WTC11 (cell line): ENCODE measurements around the gene UBE2V1. TPM values are rescaled to one million over a fixed set of nuclear protein-coding genes. Genes with fewer than 3 reads are reported as not detected.

Experiments used
- ATAC-seq: fragments of 200-7000 bp; cut with Tn5 transposase; 2 replicates; pipeline ENCODE4 v1.10.0; 2021; ENCODE audit warnings: mild to moderate bottlenecking, moderate library complexity
- CTCF ChIA-PET: fragments of 300-600 bp; sonication (Branson Sonifier 250); formaldehyde crosslinking; loops from one replicate; lab custom pipeline; 2021; ENCODE audit warnings: antibody characterized with exemption; lab: Charles Lee
- POLR2A ChIA-PET: fragments of 350-600 bp; sonication (Branson Sonifier 250); formaldehyde crosslinking; loops from one replicate; lab custom pipeline; 2021; ENCODE audit warnings: antibody characterized with exemption; lab: Charles Lee
- DNase-seq: peaks from one replicate; pipeline ENCODE4 v3.0.0; 2021; ENCODE audit warnings: low spot score
- H3K27ac Mint-ChIP-seq: 2 replicates; pipeline ENCODE4 v1.8.0; 2021; ENCODE audit warnings: mixed read lengths
- H3K27me3 Mint-ChIP-seq: 2 replicates; pipeline ENCODE4 v1.8.0; 2021; ENCODE audit warnings: low read depth, mild to moderate bottlenecking, moderate library complexity, mixed read lengths
- H3K36me3 Mint-ChIP-seq: 2 replicates; pipeline ENCODE4 v1.8.0; 2021; ENCODE audit warnings: mixed read lengths
- H3K4me1 Mint-ChIP-seq: 2 replicates; pipeline ENCODE4 v1.8.0; 2022; ENCODE audit warnings: mixed read lengths
- H3K4me3 Mint-ChIP-seq: 2 replicates; pipeline ENCODE4 v1.8.0; 2021; ENCODE audit warnings: mild to moderate bottlenecking, moderate library complexity, mixed read lengths
- H3K9me3 Mint-ChIP-seq: 2 replicates; pipeline ENCODE4 v1.8.0; 2021; ENCODE audit warnings: mixed read lengths
- AR ChIP-seq: fragments of 250-450 bp; sonication (Bioruptor Pico); IDR thresholded peaks from 2 replicates; pipeline ENCODE4 v1.9.0; 2021; ENCODE audit warnings: mild to moderate bottlenecking
- ATF6 ChIP-seq: sonication (generic); formaldehyde crosslinking; IDR thresholded peaks from 2 replicates; pipeline ENCODE4 v1.8.1; 2023; ENCODE audit warnings: mild to moderate bottlenecking, missing genetic modification reagents
- ESRRA ChIP-seq: sonication (generic); formaldehyde crosslinking; IDR thresholded peaks from 2 replicates; pipeline ENCODE4 v1.8.1; 2022; ENCODE audit warnings: mild to moderate bottlenecking, missing genetic modification reagents, borderline replicate concordance
- GABPB1 ChIP-seq: sonication (generic); formaldehyde crosslinking; IDR thresholded peaks from 2 replicates; pipeline ENCODE4 v1.8.1; 2023; ENCODE audit warnings: mild to moderate bottlenecking, missing genetic modification reagents
- HMGA2 ChIP-seq: fragments of 250-450 bp; sonication (Bioruptor Pico); IDR thresholded peaks from 2 replicates; pipeline ENCODE4 v1.4.0; 2021; ENCODE audit warnings: mild to moderate bottlenecking, moderate library complexity
- IRF2 ChIP-seq: sonication (generic); formaldehyde crosslinking; IDR thresholded peaks from 2 replicates; pipeline ENCODE4 v1.8.0; 2022; ENCODE audit warnings: low read depth, missing genetic modification reagents, borderline replicate concordance
- NFYB ChIP-seq: sonication (generic); formaldehyde crosslinking; conservative IDR thresholded peaks from 2 replicates; pipeline ENCODE4 v1.8.0; 2022; ENCODE audit warnings: low read depth, missing genetic modification reagents
- NR3C1 ChIP-seq: sonication (generic); formaldehyde crosslinking; conservative IDR thresholded peaks from 2 replicates; pipeline ENCODE4 v1.8.1; 2023; ENCODE audit warnings: low read depth, mild to moderate bottlenecking, missing genetic modification reagents
- STAT6 ChIP-seq: sonication (generic); formaldehyde crosslinking; conservative IDR thresholded peaks from 2 replicates; pipeline ENCODE4 v1.8.1; 2023; ENCODE audit warnings: mild to moderate bottlenecking, low read depth, missing genetic modification reagents, moderate library complexity
- USF1 ChIP-seq: sonication (generic); formaldehyde crosslinking; IDR thresholded peaks from 2 replicates; pipeline ENCODE4 v1.8.0; 2022; ENCODE audit warnings: mild to moderate bottlenecking, missing genetic modification reagents
- USF2 ChIP-seq: sonication (generic); formaldehyde crosslinking; IDR thresholded peaks from 2 replicates; pipeline ENCODE4 v1.8.1; 2023; ENCODE audit warnings: mild to moderate bottlenecking, missing genetic modification reagents, moderate library complexity
- ZBTB21 ChIP-seq: sonication (generic); formaldehyde crosslinking; IDR thresholded peaks from 2 replicates; pipeline ENCODE4 v1.8.1; 2023; ENCODE audit warnings: mild to moderate bottlenecking, missing genetic modification reagents, borderline replicate concordance
- ZNF317 ChIP-seq: sonication (generic); formaldehyde crosslinking; IDR thresholded peaks from 2 replicates; pipeline ENCODE4 v1.8.1; 2023; ENCODE audit warnings: low read depth, mild to moderate bottlenecking, moderate library complexity, missing genetic modification reagents, borderline replicate concordance
- ZNF396 ChIP-seq: fragments of 250-450 bp; sonication (Bioruptor Pico); IDR thresholded peaks from 2 replicates; pipeline ENCODE4 v1.8.0; 2021; ENCODE audit warnings: mild to moderate bottlenecking, moderate library complexity, borderline replicate concordance
- ZNF423 ChIP-seq: fragments of 250-450 bp; sonication (Bioruptor Pico); IDR thresholded peaks from 2 replicates; pipeline ENCODE4 v2.1.2; 2022; ENCODE audit warnings: mild to moderate bottlenecking, moderate library complexity
- total RNA-seq: library from RNA; stranded (reverse); gene quantifications from 3 replicates; pipeline ENCODE4 v1.2.3, GENCODE V29; 2021
- TF ChIP-seq, protein P1 (sequence below): sonication (generic); formaldehyde crosslinking; IDR thresholded peaks from 2 replicates; pipeline ENCODE4 v1.8.1; 2022; ENCODE audit warnings: low read depth, mild to moderate bottlenecking, moderate library complexity, missing genetic modification reagents, borderline replicate concordance
- TF ChIP-seq, protein P2 (sequence below): sonication (generic); formaldehyde crosslinking; IDR thresholded peaks from 2 replicates; pipeline ENCODE4 v1.8.1; 2023; ENCODE audit warnings: mild to moderate bottlenecking, missing genetic modification reagents, moderate library complexity
- TF ChIP-seq, protein P3 (sequence below): sonication (generic); formaldehyde crosslinking; IDR thresholded peaks from 2 replicates; pipeline ENCODE4 v1.8.0; 2023; ENCODE audit warnings: missing genetic modification reagents
- TF ChIP-seq, protein P4 (sequence below): fragments of 250-450 bp; sonication (Bioruptor Pico); IDR thresholded peaks from 2 replicates; pipeline ENCODE4 v1.9.0; 2021; ENCODE audit warnings: mild to moderate bottlenecking

Gene UBE2V1
- total RNA-seq, 1 experiment from 2014 or later: 144 TPM

DNA sequence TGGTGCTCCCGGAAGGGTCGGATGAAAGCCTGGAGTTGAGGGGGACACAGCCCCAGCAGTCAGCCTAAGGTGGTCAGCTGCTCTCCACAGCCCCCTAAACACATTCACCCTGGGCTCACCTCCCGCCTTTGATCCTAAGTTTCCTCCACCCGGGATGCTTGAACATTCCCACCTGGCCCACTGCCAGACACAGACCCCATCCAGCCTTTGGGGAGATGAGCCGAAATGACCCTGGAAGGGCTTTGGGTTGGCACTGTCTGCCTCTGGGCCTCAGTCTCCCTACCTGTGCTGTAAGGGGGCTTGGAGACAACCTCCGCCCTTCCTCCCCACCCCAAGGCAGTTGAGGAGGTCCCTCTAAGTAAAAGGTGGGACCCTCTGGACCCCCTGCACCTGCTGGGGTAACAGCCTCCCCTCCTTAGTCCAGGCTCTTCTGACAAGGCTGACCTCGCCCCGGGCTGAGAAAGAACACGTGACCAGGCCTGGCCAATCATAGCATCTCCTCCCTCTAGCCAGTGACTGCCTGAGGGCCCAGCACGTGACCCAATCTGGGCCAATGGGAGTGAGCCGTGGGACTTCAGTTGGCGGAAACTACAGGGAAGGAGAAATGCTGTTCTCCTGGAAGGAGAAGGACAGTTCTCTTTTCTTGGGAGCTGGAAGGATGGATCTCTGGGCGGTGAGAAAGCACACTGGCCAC lies 16.9 kb upstream of the UBE2V1 start:
- peaks cover 67% of the 10 kb centered on the region for H3K36me3 Mint-ChIP-seq
- H3K4me3 Mint-ChIP-seq: no peak overlapping the region
- peak overlapping the region; percentile 21 for H3K27ac Mint-ChIP-seq
- DNase-seq (no peak), ATAC-seq (peak; percentile 83)
- H3K27me3 Mint-ChIP-seq: no peaks in the 10 kb centered on the region; the same call in 1 of the 2 replicates
- H3K4me1 Mint-ChIP-seq: 0 out of 2 replicates have a peak, but pooled peaks cover 4% of the 10 kb centered on the region
- H3K9me3 Mint-ChIP-seq: no peaks in the 10 kb centered on the region
- ChIA-PET CTCF (interaction anchor here (0.9 kb wide), 1 partner anchor 9 kb away, joined by 4 read pairs; no protein-coding TSS in a partner anchor), POLR2A (no interaction called here)
- TF ChIP-seq AR (CRISPR knock-in tag): no peak
- TF ChIP-seq USF1 (CRISPR knock-in tag): peak; percentile 94
- no peak for TF ChIP-seq HMGA2
- peak; percentile 86 for TF ChIP-seq NFYB (CRISPR knock-in tag)
- TF ChIP-seq USF2 (CRISPR knock-in tag): peak; percentile 94
- TF ChIP-seq, protein P1, sequence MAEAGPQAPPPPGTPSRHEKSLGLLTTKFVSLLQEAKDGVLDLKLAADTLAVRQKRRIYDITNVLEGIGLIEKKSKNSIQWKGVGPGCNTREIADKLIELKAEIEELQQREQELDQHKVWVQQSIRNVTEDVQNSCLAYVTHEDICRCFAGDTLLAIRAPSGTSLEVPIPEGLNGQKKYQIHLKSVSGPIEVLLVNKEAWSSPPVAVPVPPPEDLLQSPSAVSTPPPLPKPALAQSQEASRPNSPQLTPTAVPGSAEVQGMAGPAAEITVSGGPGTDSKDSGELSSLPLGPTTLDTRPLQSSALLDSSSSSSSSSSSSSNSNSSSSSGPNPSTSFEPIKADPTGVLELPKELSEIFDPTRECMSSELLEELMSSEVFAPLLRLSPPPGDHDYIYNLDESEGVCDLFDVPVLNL: no peak
- TF ChIP-seq, protein P2, sequence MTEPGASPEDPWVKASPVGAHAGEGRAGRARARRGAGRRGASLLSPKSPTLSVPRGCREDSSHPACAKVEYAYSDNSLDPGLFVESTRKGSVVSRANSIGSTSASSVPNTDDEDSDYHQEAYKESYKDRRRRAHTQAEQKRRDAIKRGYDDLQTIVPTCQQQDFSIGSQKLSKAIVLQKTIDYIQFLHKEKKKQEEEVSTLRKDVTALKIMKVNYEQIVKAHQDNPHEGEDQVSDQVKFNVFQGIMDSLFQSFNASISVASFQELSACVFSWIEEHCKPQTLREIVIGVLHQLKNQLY (CRISPR knock-in tag): no peak
- no peak for TF ChIP-seq IRF2 (CRISPR knock-in tag)
- TF ChIP-seq ZNF317: no peak
- TF ChIP-seq NR3C1 (CRISPR knock-in tag): no peak
- TF ChIP-seq, all 79 proteins: peak for 3

- Mint-ChIP-seq H3K27me3 (no peaks in the 10 kb centered on the region), H3K9me3 (no peaks in the 10 kb centered on the region), H3K4me1 (0 out of 2 replicates have a peak, but pooled peaks cover 4% of the 10 kb centered on the region), H3K36me3 (peaks cover 78% of the 10 kb centered on the region), H3K27ac (no peak overlapping the region), H3K4me3 (no peak overlapping the region)
- POLR2A ChIA-PET: no interaction called here
- DNase-seq (no peak), ATAC-seq (no peak)
- CTCF ChIA-PET: interaction anchor here (1.4 kb wide), 1 partner anchor 15 kb away, joined by 3 read pairs; the partner anchor contains the start of gene UBE2V1
- TF ChIP-seq GABPB1 (CRISPR knock-in tag) (no peak), USF2 (CRISPR knock-in tag) (no peak), NR3C1 (CRISPR knock-in tag) (no peak), ZNF423 (CRISPR knock-in tag) (no peak), STAT6 (no peak), ZNF317 (no peak), ESRRA (CRISPR knock-in tag) (no peak), ATF6 (CRISPR knock-in tag) (no peak), ZNF396 (CRISPR knock-in tag) (no peak), ZBTB21 (CRISPR knock-in tag) (no peak)
- TF ChIP-seq, protein P3, sequence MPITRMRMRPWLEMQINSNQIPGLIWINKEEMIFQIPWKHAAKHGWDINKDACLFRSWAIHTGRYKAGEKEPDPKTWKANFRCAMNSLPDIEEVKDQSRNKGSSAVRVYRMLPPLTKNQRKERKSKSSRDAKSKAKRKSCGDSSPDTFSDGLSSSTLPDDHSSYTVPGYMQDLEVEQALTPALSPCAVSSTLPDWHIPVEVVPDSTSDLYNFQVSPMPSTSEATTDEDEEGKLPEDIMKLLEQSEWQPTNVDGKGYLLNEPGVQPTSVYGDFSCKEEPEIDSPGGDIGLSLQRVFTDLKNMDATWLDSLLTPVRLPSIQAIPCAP (CRISPR knock-in tag): no peak
- TF ChIP-seq, protein P4, sequence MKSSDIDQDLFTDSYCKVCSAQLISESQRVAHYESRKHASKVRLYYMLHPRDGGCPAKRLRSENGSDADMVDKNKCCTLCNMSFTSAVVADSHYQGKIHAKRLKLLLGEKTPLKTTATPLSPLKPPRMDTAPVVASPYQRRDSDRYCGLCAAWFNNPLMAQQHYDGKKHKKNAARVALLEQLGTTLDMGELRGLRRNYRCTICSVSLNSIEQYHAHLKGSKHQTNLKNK (CRISPR knock-in tag): no peak
Measured at GRCh38 chr20:50128520-50128905, 15.6 kb upstream of the UBE2V1 start.
